GM15510 (cell line): ENCODE measurements around the gene BCAT1.
A peak's percentile ranks its signal among the peaks of the same experiment; 100 is the strongest.

Experiments
- POLR2A ChIP-seq: IDR thresholded peaks from 3 replicates; pipeline ENCODE4 v1.6.1; 2011; ENCODE audit warnings: borderline replicate concordance; ENCODE audit not compliant: insufficient read length; ENCODE audit errors: extremely low read depth

The BCAT1 gene

GRCh38 chr12:24948757-24949722, at the start of gene BCAT1:
Gene BCAT1 (minus strand): TSS chr12:24949101. CDS start chr12:24948932, 169 bp downstream.
- peak; percentile 63 for TF ChIP-seq POLR2A

GRCh38 chr12:24997970-24998582, 49.2 kb upstream of the BCAT1 start:
- no peak for TF ChIP-seq POLR2A

- TF ChIP-seq POLR2A, result no peak
Measured at GRCh38 chr12:24997496-24997895, 48.6 kb upstream of the BCAT1 start.

GRCh38 chr12:24996820-24997219, 47.9 kb upstream of the BCAT1 start:
- TF ChIP-seq POLR2A, result peak; percentile 22

GRCh38 chr12:24996102-24996797, 47.3 kb upstream of the BCAT1 start:
- no peak for TF ChIP-seq POLR2A

GRCh38 chr12:24993793-24994192, 44.9 kb upstream of the BCAT1 start:
- TF ChIP-seq POLR2A, result no peak

- TF ChIP-seq POLR2A, result no peak
Measured at GRCh38 chr12:24991209-24992049, 42.5 kb upstream of the BCAT1 start.

- no peak for TF ChIP-seq POLR2A
Measured at GRCh38 chr12:24989216-24989615, 40.3 kb upstream of the BCAT1 start.

GRCh38 chr12:24982250-24982649, 33.3 kb upstream of the BCAT1 start:
- TF ChIP-seq POLR2A, result no peak

GRCh38 chr12:24979976-24980730, 31.3 kb upstream of the BCAT1 start:
- no peak for TF ChIP-seq POLR2A

- no peak for TF ChIP-seq POLR2A
Measured at GRCh38 chr12:24979329-24979728, 30.4 kb upstream of the BCAT1 start.

GRCh38 chr12:24977711-24978110, 28.8 kb upstream of the BCAT1 start:
- no peak for TF ChIP-seq POLR2A

GRCh38 chr12:24977060-24977459, 28.2 kb upstream of the BCAT1 start:
- TF ChIP-seq POLR2A, result no peak

- no peak for TF ChIP-seq POLR2A
Measured at GRCh38 chr12:24975425-24975824, 26.5 kb upstream of the BCAT1 start.
